IMR-90 (cell line): ENCODE data around the gene LONP1. TPM values are rescaled to one million over a fixed set of nuclear protein-coding genes. Genes with fewer than 3 reads are reported as not detected.

ENCODE experiments used
- ATAC-seq: fragments of 200-7000 bp; cut with Tn5 transposase; 2 replicates; pipeline ENCODE4 v1.9.1; 2020; ENCODE audit warnings: low read depth, mild to moderate bottlenecking, moderate library complexity
- BruUV-seq: library from RNA; stranded (reverse); fragments of 400-500 nt; replicated peaks from 2 replicates; lab custom pipeline; 2021; lab: Mats Ljungman, UMichigan
- CTCF ChIA-PET: fragments of 300-600 bp; formaldehyde crosslinking; extraction: SDS; loops from one replicate; lab custom pipeline; 2021; ENCODE audit warnings: antibody characterized with exemption; lab: Yijun Ruan, JAX
- POLR2A ChIA-PET: fragments of 300-600 bp; sonication (Branson Sonifier 250); formaldehyde crosslinking; loops from one replicate; lab custom pipeline; 2022; ENCODE audit warnings: antibody characterized with exemption; ENCODE audit not compliant: unreplicated experiment; lab: Charles Lee
- DNase-seq: peaks from one replicate; pipeline ENCODE4 v3.0.0; 2013
- H2AFZ ChIP-seq: replicated peaks from 2 replicates; pipeline ENCODE3; 2013; ENCODE audit warnings: low read length, mild to moderate bottlenecking; ENCODE audit not compliant: poor library complexity
- H2AK5ac ChIP-seq: 2 replicates; pipeline ENCODE4 v1.6.1; 2013; ENCODE audit warnings: low read depth, low read length, inconsistent platforms
- H2AK9ac ChIP-seq: replicated peaks from 2 replicates; pipeline ENCODE3; 2013; ENCODE audit warnings: mild to moderate bottlenecking, low read depth, low read length, moderate library complexity; ENCODE audit not compliant: poor library complexity
- H2BK120ac ChIP-seq: 2 replicates; pipeline ENCODE4 v1.6.1; 2013; ENCODE audit warnings: low read depth, low read length, inconsistent platforms
- H2BK15ac ChIP-seq: 3 replicates; pipeline ENCODE4 v1.6.1; 2013; ENCODE audit warnings: low read depth, low read length, inconsistent platforms
- H2BK20ac ChIP-seq: 2 replicates; pipeline ENCODE4 v1.6.1; 2013; ENCODE audit warnings: low read depth, mild to moderate bottlenecking, inconsistent platforms, low read length, moderate library complexity
- H2BK5ac ChIP-seq: 2 replicates; pipeline ENCODE4 v1.6.1; 2013; ENCODE audit warnings: mild to moderate bottlenecking, low read depth, low read length, inconsistent platforms; ENCODE audit not compliant: poor library complexity, severe bottlenecking
- H3K14ac ChIP-seq: replicated peaks from 2 replicates; pipeline ENCODE4 v1.6.1; 2013; ENCODE audit warnings: low read depth, low read length, inconsistent platforms
- H3K18ac ChIP-seq: 2 replicates; pipeline ENCODE4 v1.6.1; 2013; ENCODE audit warnings: low read depth, low read length, control low read depth
- H3K23ac ChIP-seq: 2 replicates; pipeline ENCODE4 v1.6.1; 2013; ENCODE audit warnings: low read depth, low read length, inconsistent platforms
- H3K27ac ChIP-seq: 2 replicates; pipeline ENCODE4 v1.5.1; 2013; ENCODE audit warnings: mild to moderate bottlenecking, control low read depth, low read length; ENCODE audit not compliant: insufficient read depth
- H3K27me3 ChIP-seq: 2 replicates; pipeline ENCODE4 v1.6.1; 2013; ENCODE audit warnings: low read length; ENCODE audit not compliant: control insufficient read depth, insufficient read depth
- H3K36me3 ChIP-seq: 2 replicates; pipeline ENCODE4 v1.6.1; 2013; ENCODE audit warnings: low read length, mixed read lengths; ENCODE audit not compliant: control insufficient read depth, insufficient read depth
- H3K4ac ChIP-seq: 2 replicates; pipeline ENCODE4 v1.6.1; 2013; ENCODE audit warnings: low read depth, low read length, inconsistent platforms
- H3K4me1 ChIP-seq: 2 replicates; pipeline ENCODE4 v1.6.1; 2013; ENCODE audit warnings: low read length, mixed read lengths; ENCODE audit not compliant: control insufficient read depth, insufficient read depth
- H3K4me2 ChIP-seq: 2 replicates; pipeline ENCODE4 v1.6.1; 2013; ENCODE audit warnings: low read depth, mild to moderate bottlenecking, control low read depth, low read length, moderate library complexity
- H3K4me3 ChIP-seq: 2 replicates; pipeline ENCODE4 v1.5.1; 2013; ENCODE audit warnings: low read depth, mild to moderate bottlenecking, control low read depth, low read length, moderate library complexity; ENCODE audit not compliant: insufficient read depth
- H3K56ac ChIP-seq: 2 replicates; pipeline ENCODE4 v1.6.1; 2013; ENCODE audit warnings: low read length, inconsistent platforms; ENCODE audit not compliant: insufficient read depth; ENCODE audit errors: extremely low read depth
- H3K79me1 ChIP-seq, 2 experiments: 2 replicates each; pipeline ENCODE4 v1.6.1; 2013; ENCODE audit warnings: low read length in 2 of 2, inconsistent platforms in 1 of 2, low read depth in 1 of 2
- H3K9ac ChIP-seq: 2 replicates; pipeline ENCODE4 v1.6.1; 2013; ENCODE audit warnings: low read depth, low read length, control low read depth
- H3K9me1 ChIP-seq: 2 replicates; pipeline ENCODE4 v1.6.1; 2013; ENCODE audit warnings: low read length, inconsistent platforms; ENCODE audit not compliant: insufficient read depth
- H3K9me3 ChIP-seq: 2 replicates; pipeline ENCODE4 v1.6.1; 2013; ENCODE audit warnings: low read length; ENCODE audit not compliant: control insufficient read depth, insufficient read depth
- H4K20me1 ChIP-seq: 2 replicates; pipeline ENCODE4 v1.6.1; 2013; ENCODE audit warnings: low read length, inconsistent platforms; ENCODE audit not compliant: insufficient read depth
- H4K5ac ChIP-seq: 2 replicates; pipeline ENCODE4 v1.6.1; 2013; ENCODE audit warnings: mild to moderate bottlenecking, low read depth, low read length, control low read depth
- H4K8ac ChIP-seq, 2 experiments: 2 replicates each; pipeline ENCODE4 v1.6.1; 2013; ENCODE audit warnings: low read depth in 2 of 2, low read length in 2 of 2, control low read depth in 1 of 2, inconsistent platforms in 1 of 2
- H4K91ac ChIP-seq: 2 replicates; pipeline ENCODE4 v1.6.1; 2013; ENCODE audit warnings: low read depth, low read length, inconsistent platforms; ENCODE audit not compliant: insufficient read depth
- FOS ChIP-seq: fragments of 150-350 bp; IDR thresholded peaks from 2 replicates; pipeline ENCODE4 v1.6.1; 2016; ENCODE audit warnings: low read depth, low read length
- MAFK ChIP-seq: IDR thresholded peaks from 2 replicates; pipeline ENCODE4 v1.6.1; 2012; ENCODE audit warnings: low read depth, low read length, improper control_type of control experiment
- MAZ ChIP-seq: IDR thresholded peaks from 2 replicates; pipeline ENCODE4 v1.6.1; 2012; ENCODE audit warnings: low read depth, mild to moderate bottlenecking, low read length, improper control_type of control experiment, moderate library complexity, borderline replicate concordance
- NFE2L2 ChIP-seq: fragments of 150-350 bp; IDR thresholded peaks from 2 replicates; pipeline ENCODE4 v1.6.1; 2016; ENCODE audit warnings: low read depth, mild to moderate bottlenecking, low read length
- RCOR1 ChIP-seq: IDR thresholded peaks from 2 replicates; pipeline ENCODE4 v1.6.1; 2012; ENCODE audit warnings: mild to moderate bottlenecking, low read length, improper control_type of control experiment; ENCODE audit not compliant: insufficient replicate concordance
- SMC3 ChIP-seq: fragments of 150-350 bp; IDR thresholded peaks from 2 replicates; pipeline ENCODE4 v1.6.1; 2016; ENCODE audit warnings: low read depth, mild to moderate bottlenecking, antibody characterized with exemption, low read length, moderate library complexity
- WGBS, 2 experiments: methylation state at CpG; one replicate each; pipeline versions ENCODE4 v1.1.5 to v1.1.7; 2013; ENCODE audit warnings: missing lambda C conversion rate in 2 of 2; ENCODE audit not compliant: insufficient read length in 1 of 2; ENCODE audit errors: extremely low coverage in 2 of 2; 5-methylcytosine and 5-hydroxymethylcytosine counted together
- dilution Hi-C: fragments of 300-500 bp; cut with HindIII; formaldehyde crosslinking; loops from one replicate; pipeline ENCODE4 v1.14.3; 2018; ENCODE audit warnings: low sequenced_read_pairs; ENCODE audit not compliant: unreplicated experiment
- in situ Hi-C: fragments of 300-500 bp; cut with MboI; formaldehyde crosslinking; loops from 3 replicates; pipeline ENCODE4 v1.14.3; 2019; ENCODE audit warnings: low sequenced_read_pairs, inconsistent platforms, mixed read lengths
- intact Hi-C: fragments of 100-400 bp; cut with micrococcal nuclease; formaldehyde crosslinking; loops from 2 replicates; pipeline ENCODE4 v1.10.0; 2022
- polyA plus RNA-seq, 3 experiments: library from polyadenylated mRNA; depleted of rRNA; stranded (reverse); fragments of >200 nt; gene quantifications; 2 replicates each; pipeline ENCODE4 v1.2.3, GENCODE V29; 2012; ENCODE audit warnings: low replicate concordance in 1 of 3
- total RNA-seq: library from RNA; depleted of rRNA; stranded (reverse); fragments of >200 nt; gene quantifications from 2 replicates; pipeline ENCODE4 v1.2.3, GENCODE V29; 2012
- TF ChIP-seq, protein P1 (sequence below): fragments of 150-350 bp; IDR thresholded peaks from 2 replicates; pipeline ENCODE4 v1.6.1; 2017; ENCODE audit warnings: mild to moderate bottlenecking, antibody characterized with exemption, low read length, low read depth
- TF ChIP-seq, protein P2 (sequence below): conservative IDR thresholded peaks from 2 replicates; pipeline ENCODE4 v1.5.1; 2012; ENCODE audit warnings: mild to moderate bottlenecking, low read depth, low read length, improper control_type of control experiment

The LONP1 gene
- total and polyA plus RNA-seq, 2 of the 4 experiments (the other 2 are of a cell fraction): 64.2 to 93.2 TPM

DNA sequence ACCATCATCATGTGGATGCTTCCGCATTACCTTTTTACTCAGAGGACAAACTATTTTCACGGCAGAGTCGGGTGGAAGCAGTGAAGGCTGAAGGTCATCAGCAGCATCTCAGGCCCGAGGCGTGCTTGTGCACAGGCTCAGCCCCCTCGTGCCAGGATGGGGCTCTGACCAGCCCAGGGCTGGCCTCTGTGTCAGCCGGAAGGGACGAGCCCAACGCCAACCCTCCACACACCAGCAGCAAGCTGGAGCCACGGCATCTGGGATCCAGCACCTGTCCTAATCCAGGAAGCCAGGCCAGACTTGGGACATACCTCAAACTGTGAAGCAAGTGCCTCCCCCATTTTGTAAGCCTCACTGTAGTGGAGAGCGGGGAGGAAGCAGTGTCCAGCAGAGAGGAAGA is 50.7 kb downstream of the LONP1 start:
- Histone ChIP-seq H3K14ac (no peak overlapping the region), H2BK20ac (no peak overlapping the region), H2AK5ac (no peak overlapping the region), H3K4me2 (no peak overlapping the region), H2BK15ac (no peak overlapping the region), H4K8ac (no peak overlapping the region), H3K9me3 (no peaks in the 10 kb centered on the region), H2AFZ (no peak overlapping the region), H4K91ac (no peak overlapping the region), H4K20me1 (peaks cover 31% of the 10 kb centered on the region), H2AK9ac (no peak overlapping the region), H3K4me1 (no peaks in the 10 kb centered on the region), H2BK5ac (no peak overlapping the region), H3K23ac (no peak overlapping the region), H3K56ac (no peak overlapping the region), H4K5ac (no peak overlapping the region), H3K27me3 (no peaks in the 10 kb centered on the region), H3K4ac (no peak overlapping the region), H2BK120ac (no peak overlapping the region), H3K79me1 (peaks cover 3 to 44% of the 10 kb centered on the region in 2 experiments; a peak in 2 of 4 replicates), H3K36me3 (peaks cover 56% of the 10 kb centered on the region), H3K9me1 (0 out of 2 replicates have a peak, but pooled peaks cover 6% of the 10 kb centered on the region), H3K27ac (no peak overlapping the region), H3K9ac (no peak overlapping the region), H3K18ac (no peak overlapping the region), H3K4me3 (no peak overlapping the region)
- ATAC-seq (no peak), DNase-seq (no peak)
- WGBS, 2 experiments: 86% methylated on average over 6 of the region's 11 CpGs; no CpG with 5 or more reads in 1 of the 2 experiments
- BruUV-seq: no TSS peak
- intact Hi-C loops: loop anchor here (5.0 kb wide), 1 partner anchor 47 kb away; the partner anchor contains the start of genes SAFB and SAFB2
- dilution Hi-C loops: no loop called here
- in situ Hi-C loops: no loop called here
- no peak for TF ChIP-seq NFE2L2
- no peak for TF ChIP-seq RCOR1
- TF ChIP-seq, protein P1, sequence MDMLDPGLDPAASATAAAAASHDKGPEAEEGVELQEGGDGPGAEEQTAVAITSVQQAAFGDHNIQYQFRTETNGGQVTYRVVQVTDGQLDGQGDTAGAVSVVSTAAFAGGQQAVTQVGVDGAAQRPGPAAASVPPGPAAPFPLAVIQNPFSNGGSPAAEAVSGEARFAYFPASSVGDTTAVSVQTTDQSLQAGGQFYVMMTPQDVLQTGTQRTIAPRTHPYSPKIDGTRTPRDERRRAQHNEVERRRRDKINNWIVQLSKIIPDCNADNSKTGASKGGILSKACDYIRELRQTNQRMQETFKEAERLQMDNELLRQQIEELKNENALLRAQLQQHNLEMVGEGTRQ: no peak
- TF ChIP-seq MAFK: no peak
- TF ChIP-seq MAZ: no peak
- TF ChIP-seq, protein P2, sequence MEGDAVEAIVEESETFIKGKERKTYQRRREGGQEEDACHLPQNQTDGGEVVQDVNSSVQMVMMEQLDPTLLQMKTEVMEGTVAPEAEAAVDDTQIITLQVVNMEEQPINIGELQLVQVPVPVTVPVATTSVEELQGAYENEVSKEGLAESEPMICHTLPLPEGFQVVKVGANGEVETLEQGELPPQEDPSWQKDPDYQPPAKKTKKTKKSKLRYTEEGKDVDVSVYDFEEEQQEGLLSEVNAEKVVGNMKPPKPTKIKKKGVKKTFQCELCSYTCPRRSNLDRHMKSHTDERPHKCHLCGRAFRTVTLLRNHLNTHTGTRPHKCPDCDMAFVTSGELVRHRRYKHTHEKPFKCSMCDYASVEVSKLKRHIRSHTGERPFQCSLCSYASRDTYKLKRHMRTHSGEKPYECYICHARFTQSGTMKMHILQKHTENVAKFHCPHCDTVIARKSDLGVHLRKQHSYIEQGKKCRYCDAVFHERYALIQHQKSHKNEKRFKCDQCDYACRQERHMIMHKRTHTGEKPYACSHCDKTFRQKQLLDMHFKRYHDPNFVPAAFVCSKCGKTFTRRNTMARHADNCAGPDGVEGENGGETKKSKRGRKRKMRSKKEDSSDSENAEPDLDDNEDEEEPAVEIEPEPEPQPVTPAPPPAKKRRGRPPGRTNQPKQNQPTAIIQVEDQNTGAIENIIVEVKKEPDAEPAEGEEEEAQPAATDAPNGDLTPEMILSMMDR: no peak
- no peak for TF ChIP-seq FOS
- no peak for TF ChIP-seq SMC3
- ChIA-PET POLR2A (no interaction called here), CTCF (no interaction called here)
